ENCODE results near the gene CDCA4.

- TF ChIP-seq CTCF (IDR thresholded peaks at IDR 0.05) (no peak), POLR2A (IDR thresholded peaks at IDR 0.05) (no peak), POLR2AphosphoS5 (IDR thresholded peaks at IDR 0.05) (no peak)
These were observed 43.7 kb downstream of the CDCA4 start for GRCh38 chr14:104977008-104977680.
